ENCODE data around the gene KCNMB2.

The KCNMB2 gene

GRCh38 chr3:178562947-178563232 lies 26.7 kb downstream of the KCNMB2 start:
- DNase-seq (ENCODE audit: extremely low spot score, insufficient read length, low read depth): no peak
- FAIRE-seq: no peak

DNA sequence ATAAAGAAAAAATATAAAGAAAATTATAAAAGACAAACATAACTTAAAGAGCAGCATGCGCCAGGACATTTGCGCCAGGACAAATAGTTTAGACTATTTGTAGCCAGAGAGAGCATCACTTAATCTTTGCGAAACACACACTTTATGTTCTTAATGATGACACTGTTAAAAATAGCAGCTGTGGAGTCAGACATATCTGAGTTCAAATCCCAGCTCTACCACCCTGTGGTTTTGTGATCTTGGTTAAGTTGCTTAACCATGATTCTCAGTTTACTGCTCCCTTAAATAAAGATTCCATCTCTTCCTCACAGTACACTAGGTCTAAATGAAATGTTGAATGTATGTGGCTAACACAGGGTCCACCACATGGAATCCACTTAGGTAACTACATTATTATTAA lies 31.4 kb downstream of the KCNMB2 start:
- FAIRE-seq: no peak

DNA sequence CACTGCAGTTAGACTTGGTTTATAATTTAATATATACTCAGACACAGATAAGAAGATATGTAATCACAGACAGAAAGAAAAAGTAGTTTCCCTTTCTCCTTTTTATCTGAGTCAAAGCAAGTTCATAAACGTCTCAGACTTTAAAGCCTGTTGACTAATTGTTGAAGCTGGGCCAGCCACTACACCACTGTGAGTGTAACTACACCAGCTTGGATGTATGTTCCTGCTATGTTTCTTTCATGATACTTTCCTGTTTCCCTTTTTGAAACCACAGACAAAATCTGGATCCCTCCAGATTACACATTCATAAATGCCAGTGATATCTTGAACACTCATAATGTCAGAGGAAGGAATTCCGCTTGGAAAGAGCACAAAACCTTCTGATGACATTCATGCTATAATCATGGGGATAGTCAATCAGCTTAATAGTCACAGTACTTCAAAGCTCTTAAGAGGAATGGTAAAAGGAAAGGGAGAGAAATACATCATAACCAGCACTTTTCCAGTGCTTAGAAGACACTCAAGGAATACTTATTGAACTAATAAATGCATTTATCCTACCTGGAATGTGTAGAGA lies 32.0 kb downstream of the KCNMB2 start:
- FAIRE-seq (no peak), DNase-seq (ENCODE audit: extremely low spot score, insufficient read length, low read depth) (no peak)

More for the DNA sequence above, 31.4 kb downstream of the KCNMB2 start:
- no peak for DNase-seq (ENCODE audit: extremely low spot score, insufficient read length, low read depth)

DNA sequence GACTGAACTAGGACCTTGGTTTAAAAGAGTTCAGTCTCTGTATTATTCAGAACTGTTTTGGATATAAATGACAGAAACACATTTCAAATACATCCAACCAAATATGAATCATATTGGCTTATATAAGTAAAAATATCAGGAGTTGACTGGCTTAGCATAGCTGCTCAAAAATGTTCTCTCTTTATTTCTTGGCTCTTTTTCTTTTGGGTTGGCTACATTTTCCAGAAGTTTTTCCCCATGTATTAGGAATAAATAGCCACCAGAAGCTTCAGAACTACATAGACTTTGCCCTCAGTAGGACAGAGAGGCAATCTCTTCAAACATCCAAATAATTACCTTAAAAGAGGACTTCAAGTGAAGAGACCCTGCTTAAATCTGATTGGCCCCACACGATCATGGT lies 32.7 kb downstream of the KCNMB2 start:
- no peak for FAIRE-seq

DNA sequence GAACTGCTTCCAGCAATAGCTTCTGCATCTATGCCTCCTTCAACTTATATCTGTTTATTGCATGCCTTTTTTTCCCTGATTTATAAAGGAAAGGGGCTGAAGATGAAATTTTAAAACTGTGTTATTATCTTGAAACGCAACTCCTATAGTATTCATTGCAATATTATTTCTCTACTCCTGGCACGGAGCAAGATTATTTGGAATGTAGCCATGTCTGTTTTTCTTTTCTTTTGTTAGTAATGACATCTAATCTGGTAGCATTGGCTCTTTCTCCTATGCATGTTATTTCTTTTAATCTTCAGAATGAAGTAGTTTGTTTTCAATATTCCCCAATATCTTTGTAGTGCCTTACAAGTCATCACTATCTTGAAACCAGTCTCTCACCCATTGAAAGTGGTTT lies 33.6 kb downstream of the KCNMB2 start:
- DNase-seq (ENCODE audit: extremely low spot score, insufficient read length, low read depth): no peak
- FAIRE-seq: no peak

More for the DNA sequence above, 32.7 kb downstream of the KCNMB2 start:
- DNase-seq (ENCODE audit: extremely low spot score, insufficient read length, low read depth): no peak

DNA sequence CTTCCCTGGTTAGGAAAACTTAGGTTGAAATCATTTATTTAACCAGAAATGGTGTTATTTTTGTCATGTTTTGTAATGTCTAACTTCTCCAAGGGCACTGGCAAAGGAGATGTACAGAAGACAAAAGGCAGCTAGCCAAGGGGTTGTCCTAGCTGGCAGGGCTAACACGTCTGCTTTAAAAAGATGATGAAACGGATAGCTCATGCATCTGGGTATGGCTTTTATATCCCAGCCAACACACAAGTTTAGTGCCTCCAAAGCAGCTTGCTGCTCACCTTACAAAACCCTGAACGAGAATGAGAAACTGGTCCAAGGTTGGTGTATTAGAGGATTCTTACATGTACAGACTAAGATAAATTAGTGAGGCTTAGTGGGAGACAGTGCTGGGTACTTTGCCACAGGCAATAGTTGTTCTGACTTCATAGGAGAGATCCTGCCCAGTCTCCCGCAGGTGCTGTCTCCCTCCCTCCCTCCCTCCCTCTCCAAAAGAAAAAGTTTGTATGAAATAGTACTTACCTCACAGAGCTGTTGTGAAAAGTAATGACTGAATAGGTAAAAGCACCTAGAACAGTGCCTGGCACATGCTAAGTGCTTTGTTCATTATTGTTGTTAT lies 47.8 kb downstream of the KCNMB2 start:
- DNase-seq (ENCODE audit: extremely low spot score, insufficient read length, low read depth): no peak
- FAIRE-seq: no peak

DNA sequence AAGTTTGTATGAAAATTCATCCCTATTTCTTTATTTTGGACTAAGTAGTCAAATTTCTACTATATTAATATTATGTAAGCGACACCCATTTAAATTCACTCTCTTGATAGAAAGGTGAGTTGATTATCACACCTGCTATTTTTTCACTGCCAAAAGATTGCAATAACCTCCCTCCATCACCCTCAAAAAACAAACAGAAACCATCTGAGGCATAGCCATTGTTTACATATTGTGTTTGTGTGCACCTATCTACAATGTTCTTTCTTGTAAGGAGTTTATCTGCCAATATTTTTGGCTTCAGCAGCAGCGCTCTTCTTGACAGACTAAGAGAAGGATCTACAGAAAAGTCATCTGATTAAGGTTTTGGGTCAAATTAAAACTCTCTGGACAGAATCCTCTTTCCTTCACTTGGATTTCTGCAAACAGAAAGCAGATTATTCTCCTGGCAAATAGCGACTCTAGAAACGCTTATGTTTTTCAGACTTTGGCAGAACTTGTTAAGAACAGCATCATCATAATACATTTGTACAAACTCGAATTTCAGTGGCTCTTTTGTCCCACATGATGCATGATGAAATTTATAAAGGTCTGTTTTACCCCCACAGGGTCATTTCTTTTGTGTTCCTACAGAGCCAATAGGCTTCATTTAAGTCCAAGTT lies 48.6 kb downstream of the KCNMB2 start:
- DNase-seq (ENCODE audit: extremely low spot score, insufficient read length, low read depth): no peak

GRCh38 chr3:178585454-178585853 lies 49.2 kb downstream of the KCNMB2 start:
- FAIRE-seq (no peak), DNase-seq (ENCODE audit: extremely low spot score, insufficient read length, low read depth) (no peak)

More for the DNA sequence above, 48.6 kb downstream of the KCNMB2 start:
- FAIRE-seq: no peak

- FAIRE-seq: peak; percentile 21
- DNase-seq (ENCODE audit: extremely low spot score, insufficient read length, low read depth): no peak
Observed at GRCh38 chr3:178586076-178586475, 49.8 kb downstream of the KCNMB2 start.

DNA sequence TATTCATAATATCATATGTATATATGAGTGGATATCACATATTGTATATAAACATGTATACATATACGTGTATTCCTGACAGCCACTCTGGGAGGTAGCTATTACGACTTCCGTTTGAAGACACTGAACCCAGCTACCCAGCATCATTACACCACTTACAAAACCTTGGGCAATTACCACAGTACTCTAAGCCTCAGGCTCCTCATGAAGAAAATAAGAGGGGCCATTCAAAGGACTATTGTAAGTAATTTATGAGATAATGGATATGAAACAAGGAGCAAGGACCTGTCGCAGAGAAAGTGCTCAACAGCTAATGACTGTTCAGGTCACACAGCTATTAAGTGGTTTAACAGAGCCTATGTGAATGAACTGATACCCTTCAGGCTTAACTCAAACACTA lies 52.4 kb downstream of the KCNMB2 start:
- DNase-seq (ENCODE audit: extremely low spot score, insufficient read length, low read depth): no peak
- FAIRE-seq: no peak

- DNase-seq (ENCODE audit: extremely low spot score, insufficient read length, low read depth): no peak
- FAIRE-seq: no peak
Observed at GRCh38 chr3:178593786-178594185, 57.5 kb downstream of the KCNMB2 start.

GRCh38 chr3:178597371-178597770 lies 61.1 kb downstream of the KCNMB2 start:
- no peak for FAIRE-seq

DNA sequence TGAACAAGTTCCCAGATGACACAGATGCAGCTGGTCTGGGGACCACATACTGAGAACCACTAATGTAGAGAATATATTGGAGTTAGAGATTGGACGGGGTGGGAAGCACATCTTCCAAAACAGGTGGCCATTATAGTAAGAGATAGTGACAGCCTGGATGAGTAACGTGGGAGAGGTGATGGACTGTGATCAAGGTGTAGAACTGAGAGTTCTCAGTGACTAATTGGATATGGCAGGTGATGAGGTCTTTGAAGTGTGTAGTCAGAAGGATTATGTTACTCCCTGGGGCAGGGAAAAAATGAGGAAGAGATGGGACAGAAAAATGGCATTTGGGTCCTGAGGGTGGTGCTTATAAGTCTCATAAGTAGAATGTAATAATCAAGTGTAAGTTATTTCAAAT lies 66.6 kb downstream of the KCNMB2 start:
- DNase-seq (ENCODE audit: extremely low spot score, insufficient read length, low read depth): no peak
- FAIRE-seq: no peak

More at GRCh38 chr3:178597371-178597770, 61.1 kb downstream of the KCNMB2 start:
- no peak for DNase-seq (ENCODE audit: extremely low spot score, insufficient read length, low read depth)

GRCh38 chr3:178603735-178604134 lies 67.5 kb downstream of the KCNMB2 start:
- DNase-seq (ENCODE audit: extremely low spot score, insufficient read length, low read depth) (no peak), FAIRE-seq (peak; percentile 46)

- DNase-seq (ENCODE audit: extremely low spot score, insufficient read length, low read depth) (no peak), FAIRE-seq (no peak)
Observed at GRCh38 chr3:178618197-178618596, 82.0 kb downstream of the KCNMB2 start.

GRCh38 chr3:178618896-178619295 lies 82.7 kb downstream of the KCNMB2 start:
- no peak for FAIRE-seq
- no peak for DNase-seq (ENCODE audit: extremely low spot score, insufficient read length, low read depth)

DNA sequence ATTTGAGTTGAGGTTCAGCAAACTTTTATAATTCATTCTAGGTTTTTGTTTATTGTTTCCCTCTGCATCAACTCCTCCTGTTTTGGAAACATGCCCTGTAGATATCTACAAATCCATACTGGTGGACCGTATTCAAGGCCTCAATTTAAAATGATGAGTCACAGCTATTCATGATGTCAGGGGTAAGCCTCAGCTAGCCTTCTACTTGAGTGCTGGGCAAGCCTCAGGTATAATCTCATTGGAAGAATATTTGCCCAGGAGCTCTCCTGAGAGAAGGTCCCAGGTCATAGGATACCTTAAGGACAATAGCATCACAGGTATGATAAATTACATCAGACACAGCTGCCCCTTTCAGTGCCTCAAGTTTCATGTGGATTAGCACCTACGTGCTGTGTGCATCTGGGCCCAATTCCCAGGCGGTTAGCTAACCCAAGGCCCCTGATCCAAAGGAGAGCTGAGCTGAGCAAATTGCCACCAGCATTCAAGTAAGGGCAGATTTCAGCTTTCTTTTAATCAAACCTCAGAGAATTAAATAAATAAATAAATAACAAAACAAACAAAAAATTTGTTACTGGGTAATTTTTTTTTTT lies 87.5 kb downstream of the KCNMB2 start:
- DNase-seq (ENCODE audit: extremely low spot score, insufficient read length, low read depth) (no peak), FAIRE-seq (no peak)

GRCh38 chr3:178624276-178624675 lies 88.0 kb downstream of the KCNMB2 start:
- FAIRE-seq: no peak

GRCh38 chr3:178625053-178625600 lies 88.9 kb downstream of the KCNMB2 start:
- no peak for DNase-seq (ENCODE audit: extremely low spot score, insufficient read length, low read depth)
- no peak for FAIRE-seq

More at GRCh38 chr3:178624276-178624675, 88.0 kb downstream of the KCNMB2 start:
- DNase-seq (ENCODE audit: extremely low spot score, insufficient read length, low read depth): no peak

GRCh38 chr3:178628037-178628436 lies 91.8 kb downstream of the KCNMB2 start:
- DNase-seq (ENCODE audit: extremely low spot score, insufficient read length, low read depth) (no peak), FAIRE-seq (no peak)

All from GM18507 (cell line).